Measurements from ENCODE around the gene PRSS21. TPM values are rescaled to one million over a fixed set of nuclear protein-coding genes. Genes with fewer than 3 reads are reported as not detected.

Gene PRSS21
- total RNA-seq, 2 donors from 2014 or later, result 1.1 to 2.6 TPM

DNA sequence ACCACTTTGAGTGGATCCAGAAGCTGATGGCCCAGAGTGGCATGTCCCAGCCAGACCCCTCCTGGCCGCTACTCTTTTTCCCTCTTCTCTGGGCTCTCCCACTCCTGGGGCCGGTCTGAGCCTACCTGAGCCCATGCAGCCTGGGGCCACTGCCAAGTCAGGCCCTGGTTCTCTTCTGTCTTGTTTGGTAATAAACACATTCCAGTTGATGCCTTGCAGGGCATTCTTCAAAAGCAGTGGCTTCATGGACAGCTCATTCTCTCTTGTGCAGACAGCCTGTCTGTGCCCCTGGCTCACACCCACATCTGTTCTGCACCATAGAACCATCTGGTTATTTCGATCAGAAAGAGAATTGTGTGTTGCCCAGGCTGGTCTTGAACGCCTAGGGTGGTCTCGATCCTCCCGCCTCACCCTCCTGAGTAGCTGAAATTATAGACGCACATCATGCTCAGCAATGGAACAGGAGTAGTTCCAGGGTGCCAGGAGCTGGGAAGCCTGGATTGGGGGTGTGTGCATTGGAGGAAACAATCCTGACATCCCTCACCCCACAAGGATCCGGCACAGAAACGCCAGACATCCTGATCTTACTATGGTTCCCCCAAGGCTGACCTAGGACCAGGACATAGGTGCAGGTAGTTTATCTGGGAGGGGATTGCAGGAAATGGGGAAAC, 4.6 kb downstream of the PRSS21 start:
- DNase-seq, result no peak
- TF ChIP-seq, protein P1, sequence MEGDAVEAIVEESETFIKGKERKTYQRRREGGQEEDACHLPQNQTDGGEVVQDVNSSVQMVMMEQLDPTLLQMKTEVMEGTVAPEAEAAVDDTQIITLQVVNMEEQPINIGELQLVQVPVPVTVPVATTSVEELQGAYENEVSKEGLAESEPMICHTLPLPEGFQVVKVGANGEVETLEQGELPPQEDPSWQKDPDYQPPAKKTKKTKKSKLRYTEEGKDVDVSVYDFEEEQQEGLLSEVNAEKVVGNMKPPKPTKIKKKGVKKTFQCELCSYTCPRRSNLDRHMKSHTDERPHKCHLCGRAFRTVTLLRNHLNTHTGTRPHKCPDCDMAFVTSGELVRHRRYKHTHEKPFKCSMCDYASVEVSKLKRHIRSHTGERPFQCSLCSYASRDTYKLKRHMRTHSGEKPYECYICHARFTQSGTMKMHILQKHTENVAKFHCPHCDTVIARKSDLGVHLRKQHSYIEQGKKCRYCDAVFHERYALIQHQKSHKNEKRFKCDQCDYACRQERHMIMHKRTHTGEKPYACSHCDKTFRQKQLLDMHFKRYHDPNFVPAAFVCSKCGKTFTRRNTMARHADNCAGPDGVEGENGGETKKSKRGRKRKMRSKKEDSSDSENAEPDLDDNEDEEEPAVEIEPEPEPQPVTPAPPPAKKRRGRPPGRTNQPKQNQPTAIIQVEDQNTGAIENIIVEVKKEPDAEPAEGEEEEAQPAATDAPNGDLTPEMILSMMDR (IDR thresholded peaks at IDR 0.05), result no peak
- intact Hi-C loops (cut with DNase I), result no loop called here
- Histone ChIP-seq H3K9ac (ENCODE audit: low read depth in 2 of 2, low read length in 2 of 2) (no peak overlapping the region), H3K9me3 (no peaks in the 10 kb centered on the region), H3K4me1 (no peaks in the 10 kb centered on the region), H3K4me3 (no peak overlapping the region), H3K36me3 (no peaks in the 10 kb centered on the region), H3K27me3 (no peaks in the 10 kb centered on the region), H3K27ac (no peak overlapping the region)

DNA sequence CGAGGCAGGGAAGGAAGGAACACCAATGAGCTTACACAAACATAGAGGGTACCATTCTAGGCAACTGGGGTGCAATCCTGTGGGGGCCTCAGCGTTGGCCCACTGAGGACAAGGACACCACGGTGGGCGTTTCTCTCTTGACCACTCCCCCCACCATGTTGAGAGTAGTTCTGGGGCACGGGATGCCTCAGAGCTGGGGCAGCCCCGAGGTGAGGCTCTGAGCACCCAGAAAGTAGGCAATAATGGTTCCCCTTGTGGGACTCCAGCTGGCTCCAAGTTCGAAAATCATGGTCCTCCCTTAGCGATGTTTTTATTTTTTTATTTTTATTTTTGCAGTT, 5.1 kb downstream of the PRSS21 start:
- H3K27me3 ChIP-seq, result no peaks in the 10 kb centered on the region
- no peak for DNase-seq
- intact Hi-C loops (cut with DNase I), result no loop called here

DNA sequence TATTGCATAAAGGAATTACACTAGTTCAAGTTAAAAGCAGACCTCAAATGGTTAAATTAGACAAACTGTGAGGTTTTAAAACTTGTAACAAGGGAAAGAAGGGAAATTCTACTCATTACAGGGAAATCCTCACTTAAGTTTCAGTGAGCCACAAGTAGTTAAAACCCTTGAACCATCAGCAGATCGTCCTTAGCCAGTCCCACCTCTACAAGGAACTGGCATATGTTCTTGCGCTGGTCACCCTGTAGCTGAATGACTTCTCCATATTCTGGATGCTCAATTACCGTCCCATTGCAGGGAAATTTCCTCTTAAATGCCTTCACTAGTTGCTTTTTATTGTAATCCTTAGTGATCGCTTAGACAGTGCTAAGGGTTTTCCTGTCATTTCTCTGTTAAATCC, 5.5 kb downstream of the PRSS21 start:
- Histone ChIP-seq H3K27ac (no peak overlapping the region), H3K9ac (ENCODE audit: low read depth in 2 of 2, low read length in 2 of 2) (no peak overlapping the region), H3K4me3 (no peak overlapping the region), H3K9me3 (no peaks in the 10 kb centered on the region), H3K27me3 (no peaks in the 10 kb centered on the region), H3K36me3 (no peaks in the 10 kb centered on the region), H3K4me1 (no peaks in the 10 kb centered on the region)
- DNase-seq, result no peak
- intact Hi-C loops (cut with DNase I), result no loop called here
- TF ChIP-seq, protein P1 (IDR thresholded peaks at IDR 0.05), result no peak

More for the DNA sequence above, 5.1 kb downstream of the PRSS21 start:
- H3K4me3 ChIP-seq, result no peak overlapping the region
- no peaks in the 10 kb centered on the region for H3K36me3 ChIP-seq
- H3K9me3 ChIP-seq, result no peaks in the 10 kb centered on the region
- H3K4me1 ChIP-seq, result no peaks in the 10 kb centered on the region
- no peak overlapping the region for H3K9ac ChIP-seq (ENCODE audit: low read depth in 2 of 2, low read length in 2 of 2)
- no peak overlapping the region for H3K27ac ChIP-seq
- TF ChIP-seq, protein P1 (IDR thresholded peaks at IDR 0.05), result no peak

DNA sequence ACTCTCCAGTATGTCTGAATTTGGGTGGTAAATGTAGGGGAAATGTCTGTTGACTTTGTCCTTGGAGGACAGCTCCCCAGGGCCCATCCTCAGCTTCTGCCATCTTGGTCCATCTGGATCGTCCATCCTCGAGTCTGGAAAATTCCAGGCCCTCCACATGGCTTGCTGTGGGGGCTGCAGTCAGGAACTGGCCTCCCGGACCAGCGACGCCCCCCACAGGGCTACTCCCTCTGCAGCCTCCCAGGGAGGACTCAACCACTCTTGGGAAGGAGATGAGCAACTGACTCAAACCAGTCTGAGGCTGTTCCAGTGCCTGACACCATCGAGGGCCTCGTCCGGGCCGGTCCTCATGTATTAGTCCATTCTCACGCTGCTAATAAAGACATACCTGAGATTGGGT, 7.6 kb downstream of the PRSS21 start:
- Histone ChIP-seq H3K27ac (no peak overlapping the region), H3K4me1 (no peaks in the 10 kb centered on the region), H3K9me3 (no peaks in the 10 kb centered on the region), H3K4me3 (no peak overlapping the region), H3K27me3 (no peaks in the 10 kb centered on the region), H3K9ac (ENCODE audit: low read depth in 2 of 2, low read length in 2 of 2) (no peak overlapping the region), H3K36me3 (no peaks in the 10 kb centered on the region)
- no peak for DNase-seq
- intact Hi-C loops (cut with DNase I), result no loop called here
- TF ChIP-seq, protein P1 (IDR thresholded peaks at IDR 0.05), result no peak

DNA sequence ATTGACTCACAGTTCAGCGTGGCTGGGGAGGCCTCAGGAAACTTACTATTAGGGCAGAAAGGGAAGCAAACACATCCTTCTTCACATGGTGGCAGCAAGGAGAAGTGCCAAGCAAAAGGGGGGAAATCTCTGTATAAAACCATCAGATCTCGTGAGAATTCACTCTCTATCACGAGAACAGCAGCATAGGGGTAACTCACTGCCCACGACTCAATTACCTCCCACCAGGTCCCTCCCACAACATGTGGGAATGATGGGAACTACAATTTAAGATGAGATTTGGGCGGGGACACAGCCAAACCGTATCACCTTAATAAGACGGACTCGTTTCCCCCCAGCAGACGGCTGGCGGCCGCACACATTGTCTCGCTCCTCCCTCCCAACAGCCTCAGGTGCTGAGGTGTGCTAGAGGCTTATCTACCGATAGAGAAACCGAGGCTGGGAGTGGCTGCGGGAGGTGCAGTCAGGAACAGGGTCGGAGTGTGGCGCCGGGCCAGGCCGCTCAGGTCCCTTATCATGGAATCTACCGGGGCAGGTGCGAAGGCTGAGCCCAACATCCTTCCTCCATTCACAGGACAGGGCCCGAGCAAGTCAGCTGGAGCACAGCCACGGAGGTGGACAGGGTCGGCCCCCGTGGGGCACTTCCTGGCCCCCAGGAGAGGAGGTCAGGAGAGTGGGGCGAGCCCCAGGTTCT, 8.2 kb downstream of the PRSS21 start:
- no peaks in the 10 kb centered on the region for H3K36me3 ChIP-seq
- TF ChIP-seq, protein P1 (IDR thresholded peaks at IDR 0.05), result no peak
- intact Hi-C loops (cut with DNase I), result no loop called here
- H3K9me3 ChIP-seq, result no peaks in the 10 kb centered on the region
- H3K4me1 ChIP-seq, result no peaks in the 10 kb centered on the region
- no peak overlapping the region for H3K27ac ChIP-seq
- H3K4me3 ChIP-seq, result no peak overlapping the region
- H3K9ac ChIP-seq (ENCODE audit: low read depth in 2 of 2, low read length in 2 of 2), result no peak overlapping the region
- no peaks in the 10 kb centered on the region for H3K27me3 ChIP-seq
- DNase-seq, result no peak

Data from colonic mucosa (tissue), 4 donors.